ENCODE data around the gene COLEC11. TPM values are rescaled to one million over a fixed set of nuclear protein-coding genes. Genes with fewer than 3 reads are reported as not detected.
"Not testable (repeated sequence)": the region's sequence is repeated elsewhere in the genome, so short reads cannot be mapped to it uniquely, and the experiment has no call there.

The COLEC11 gene
- total RNA-seq, 2 experiments from 2014 or later: 0.23 to 0.32 TPM

DNA sequence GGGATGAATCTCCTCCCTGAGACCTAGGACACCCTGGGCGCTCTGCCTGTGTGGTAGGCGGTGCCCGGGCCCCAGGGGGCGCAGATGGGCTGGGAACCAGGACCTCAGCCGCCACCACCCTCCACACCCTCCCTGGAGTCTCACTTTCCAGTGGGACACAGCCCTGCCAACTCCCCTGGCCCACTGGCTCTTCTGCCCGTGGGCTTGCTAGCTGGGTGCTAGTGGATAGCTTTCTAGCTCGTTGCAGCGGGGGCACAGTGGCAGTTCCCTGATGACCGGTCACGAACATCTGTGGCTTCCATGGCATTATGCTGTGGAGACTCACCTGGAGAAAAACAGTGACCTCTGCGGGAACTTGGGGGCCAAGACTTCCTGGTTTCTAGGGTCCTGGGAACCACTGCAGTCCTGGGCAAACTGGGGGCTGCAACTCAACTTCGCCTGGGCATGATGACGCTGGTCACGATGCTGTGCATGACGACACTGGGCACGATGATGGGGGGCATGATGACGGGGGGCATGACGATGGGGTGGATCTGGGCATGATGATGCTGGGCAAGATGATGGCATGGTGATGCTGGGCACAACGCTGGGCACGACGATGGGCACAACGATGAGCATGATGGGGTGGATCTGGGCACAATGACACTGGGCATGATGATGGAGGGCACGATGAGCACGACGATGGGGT is 32.0 kb downstream of the COLEC11 start:
- Mint-ChIP-seq H3K4me3 (no peak overlapping the region), H3K27ac (no peak overlapping the region), H3K27me3 (peaks cover 5% of the 10 kb centered on the region), H3K4me1 (no peaks in the 10 kb centered on the region), H3K9me3 (ENCODE audit: low read depth) (no peaks in the 10 kb centered on the region), H3K36me3 (no peaks in the 10 kb centered on the region)
- peak; percentile 19 for DNase-seq
- CTCF ChIA-PET: no interaction called here
- ATAC-seq: no peak

DNA sequence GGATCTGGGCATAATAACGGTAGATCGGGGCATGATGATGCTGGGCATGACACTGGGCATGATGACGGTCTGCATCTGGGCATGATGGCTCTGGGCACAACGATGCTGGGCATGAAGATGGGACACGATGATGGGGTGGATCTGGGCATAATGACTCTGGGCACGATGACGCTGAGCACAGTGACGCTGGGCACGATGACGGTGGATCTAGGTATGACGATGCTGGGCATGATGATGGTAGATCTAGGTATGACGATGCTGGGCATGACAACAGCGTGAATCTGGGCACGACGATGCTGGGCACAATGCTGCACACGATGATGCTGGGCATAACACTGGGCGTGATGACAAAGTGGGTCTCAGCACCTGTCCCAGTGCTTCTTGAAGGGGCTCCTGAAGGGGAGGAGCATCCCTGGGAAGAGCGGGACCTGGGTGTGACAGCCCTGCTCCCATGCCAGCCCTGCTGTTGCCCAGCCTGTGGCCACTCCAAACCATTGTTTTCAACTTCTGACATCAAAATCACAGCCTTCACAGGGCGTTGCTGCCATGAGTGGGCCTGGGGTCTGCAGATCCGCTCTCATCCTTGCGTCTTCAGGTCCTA is 32.7 kb downstream of the COLEC11 start:
- CTCF ChIA-PET: no interaction called here
- ATAC-seq: no peak

GRCh38 chr2:3628241-3628679 is 33.3 kb downstream of the COLEC11 start:
- Mint-ChIP-seq H3K27me3 (peaks cover 5% of the 10 kb centered on the region), H3K36me3 (no peaks in the 10 kb centered on the region), H3K4me1 (no peaks in the 10 kb centered on the region), H3K9me3 (ENCODE audit: low read depth) (no peaks in the 10 kb centered on the region), H3K27ac (no peak overlapping the region), H3K4me3 (no peak overlapping the region)
- ATAC-seq (no peak), DNase-seq (peak; percentile 26)
- CTCF ChIA-PET: interaction anchor here (0.6 kb wide), 1 partner anchor 21 kb away, joined by 3 read pairs; no protein-coding TSS in a partner anchor

More for the DNA sequence above, 32.7 kb downstream of the COLEC11 start:
- H3K27me3 Mint-ChIP-seq: peaks cover 5% of the 10 kb centered on the region
- no peak overlapping the region for H3K27ac Mint-ChIP-seq
- H3K36me3 Mint-ChIP-seq: no peaks in the 10 kb centered on the region
- H3K4me3 Mint-ChIP-seq: no peak overlapping the region
- H3K4me1 Mint-ChIP-seq: no peaks in the 10 kb centered on the region
- H3K9me3 Mint-ChIP-seq (ENCODE audit: low read depth): no peaks in the 10 kb centered on the region
- peak; percentile 9 for DNase-seq

- Mint-ChIP-seq H3K27me3 (no peaks in the 10 kb centered on the region), H3K4me3 (no peak overlapping the region), H3K9me3 (ENCODE audit: low read depth) (no peaks in the 10 kb centered on the region), H3K27ac (no peak overlapping the region), H3K36me3 (no peaks in the 10 kb centered on the region), H3K4me1 (no peaks in the 10 kb centered on the region)
- DNase-seq (peak; percentile 31), ATAC-seq (no peak)
- CTCF ChIA-PET: interaction anchor here (0.6 kb wide), 1 partner anchor 21 kb away, joined by 3 read pairs; no protein-coding TSS in a partner anchor
Measured at GRCh38 chr2:3628800-3629199, 33.9 kb downstream of the COLEC11 start.

- H3K36me3 Mint-ChIP-seq: no peaks in the 10 kb centered on the region
- H3K27me3 Mint-ChIP-seq: no peaks in the 10 kb centered on the region
- H3K4me1 Mint-ChIP-seq: no peaks in the 10 kb centered on the region
- no peak overlapping the region for H3K4me3 Mint-ChIP-seq
- CTCF ChIA-PET: no interaction called here
- H3K9me3 Mint-ChIP-seq (ENCODE audit: low read depth): no peaks in the 10 kb centered on the region
- DNase-seq: peak; percentile 18
- ATAC-seq: no peak
- no peak overlapping the region for H3K27ac Mint-ChIP-seq
Measured at GRCh38 chr2:3630631-3631030, 35.7 kb downstream of the COLEC11 start.

- Mint-ChIP-seq H3K4me3 (no peak overlapping the region), H3K9me3 (ENCODE audit: low read depth) (no peaks in the 10 kb centered on the region), H3K4me1 (no peaks in the 10 kb centered on the region), H3K36me3 (no peaks in the 10 kb centered on the region), H3K27ac (no peak overlapping the region), H3K27me3 (no peaks in the 10 kb centered on the region)
- DNase-seq (peak; percentile 28), ATAC-seq (no peak)
- CTCF ChIA-PET: no interaction called here
Measured at GRCh38 chr2:3631161-3631850, 36.4 kb downstream of the COLEC11 start.

- Mint-ChIP-seq H3K27ac (no peak overlapping the region), H3K27me3 (no peaks in the 10 kb centered on the region), H3K9me3 (ENCODE audit: low read depth) (no peaks in the 10 kb centered on the region), H3K36me3 (no peaks in the 10 kb centered on the region), H3K4me1 (no peaks in the 10 kb centered on the region), H3K4me3 (no peak overlapping the region)
- CTCF ChIA-PET: no interaction called here
- no peak for ATAC-seq
- peak; percentile 33 for DNase-seq
Measured at GRCh38 chr2:3631851-3632659, 37.1 kb downstream of the COLEC11 start.

DNA sequence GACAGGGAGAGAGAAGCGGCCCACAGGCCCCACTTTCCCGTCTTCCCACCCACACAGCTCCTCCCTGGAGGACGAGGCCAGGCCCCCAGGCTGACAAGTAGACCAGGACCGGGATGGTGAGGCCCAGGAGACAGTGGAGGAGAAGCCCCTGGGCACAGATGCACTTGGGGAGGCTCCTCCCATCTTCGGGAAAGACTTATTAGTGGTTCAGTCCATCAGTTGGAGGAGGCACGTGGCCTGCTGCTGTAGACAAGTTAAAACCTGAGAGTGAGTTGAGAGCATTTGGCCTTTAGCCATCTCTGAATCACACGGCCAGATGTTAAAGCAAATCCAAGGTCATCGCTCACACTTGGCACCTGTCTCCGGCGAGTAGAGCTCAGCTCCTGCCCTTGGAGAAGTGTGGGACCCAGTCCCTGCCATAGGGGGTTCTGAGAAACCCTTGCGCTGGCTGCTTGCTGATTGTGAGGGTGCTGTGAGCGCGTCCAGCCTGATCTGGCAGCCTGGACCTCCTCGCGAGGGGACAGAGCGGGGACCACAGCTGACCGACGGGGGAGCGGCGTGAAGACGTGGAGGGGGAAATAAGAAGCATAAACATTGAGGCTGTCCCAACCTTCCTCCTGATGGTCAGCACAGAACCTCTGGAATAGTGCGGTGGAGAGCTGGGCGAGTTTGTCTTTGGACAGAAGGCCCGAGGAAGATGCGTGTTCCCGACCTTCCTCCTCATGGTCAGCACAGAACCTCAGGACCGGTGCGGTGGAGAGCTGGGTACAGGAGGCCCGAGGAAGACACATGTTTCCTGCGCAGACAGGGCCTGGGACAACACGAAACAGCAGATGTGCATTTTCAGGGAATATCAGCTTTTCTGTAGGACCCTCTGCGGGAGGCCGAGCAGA is 38.4 kb downstream of the COLEC11 start:
- DNase-seq: peak; percentile 38
- no peak overlapping the region for H3K4me3 Mint-ChIP-seq
- ATAC-seq: no peak
- no peaks in the 10 kb centered on the region for H3K36me3 Mint-ChIP-seq
- no peak overlapping the region for H3K27ac Mint-ChIP-seq
- CTCF ChIA-PET: no interaction called here
- H3K9me3 Mint-ChIP-seq (ENCODE audit: low read depth): no peaks in the 10 kb centered on the region
- H3K27me3 Mint-ChIP-seq: no peaks in the 10 kb centered on the region
- no peaks in the 10 kb centered on the region for H3K4me1 Mint-ChIP-seq

- ATAC-seq: no peak
- Mint-ChIP-seq H3K27me3 (no peaks in the 10 kb centered on the region), H3K4me1 (no peaks in the 10 kb centered on the region), H3K4me3 (no peak overlapping the region), H3K27ac (no peak overlapping the region), H3K9me3 (ENCODE audit: low read depth) (no peaks in the 10 kb centered on the region), H3K36me3 (no peaks in the 10 kb centered on the region)
- CTCF ChIA-PET: no interaction called here
- peak; percentile 38 for DNase-seq
Measured at GRCh38 chr2:3633982-3634595, 39.2 kb downstream of the COLEC11 start.

GRCh38 chr2:3634596-3635121 is 39.7 kb downstream of the COLEC11 start:
- H3K4me3 Mint-ChIP-seq: no peak overlapping the region
- peak; percentile 34 for DNase-seq
- H3K36me3 Mint-ChIP-seq: no peaks in the 10 kb centered on the region
- no peaks in the 10 kb centered on the region for H3K4me1 Mint-ChIP-seq
- ATAC-seq: no peak
- CTCF ChIA-PET: no interaction called here
- no peaks in the 10 kb centered on the region for H3K27me3 Mint-ChIP-seq
- no peaks in the 10 kb centered on the region for H3K9me3 Mint-ChIP-seq (ENCODE audit: low read depth)
- H3K27ac Mint-ChIP-seq: no peak overlapping the region

DNA sequence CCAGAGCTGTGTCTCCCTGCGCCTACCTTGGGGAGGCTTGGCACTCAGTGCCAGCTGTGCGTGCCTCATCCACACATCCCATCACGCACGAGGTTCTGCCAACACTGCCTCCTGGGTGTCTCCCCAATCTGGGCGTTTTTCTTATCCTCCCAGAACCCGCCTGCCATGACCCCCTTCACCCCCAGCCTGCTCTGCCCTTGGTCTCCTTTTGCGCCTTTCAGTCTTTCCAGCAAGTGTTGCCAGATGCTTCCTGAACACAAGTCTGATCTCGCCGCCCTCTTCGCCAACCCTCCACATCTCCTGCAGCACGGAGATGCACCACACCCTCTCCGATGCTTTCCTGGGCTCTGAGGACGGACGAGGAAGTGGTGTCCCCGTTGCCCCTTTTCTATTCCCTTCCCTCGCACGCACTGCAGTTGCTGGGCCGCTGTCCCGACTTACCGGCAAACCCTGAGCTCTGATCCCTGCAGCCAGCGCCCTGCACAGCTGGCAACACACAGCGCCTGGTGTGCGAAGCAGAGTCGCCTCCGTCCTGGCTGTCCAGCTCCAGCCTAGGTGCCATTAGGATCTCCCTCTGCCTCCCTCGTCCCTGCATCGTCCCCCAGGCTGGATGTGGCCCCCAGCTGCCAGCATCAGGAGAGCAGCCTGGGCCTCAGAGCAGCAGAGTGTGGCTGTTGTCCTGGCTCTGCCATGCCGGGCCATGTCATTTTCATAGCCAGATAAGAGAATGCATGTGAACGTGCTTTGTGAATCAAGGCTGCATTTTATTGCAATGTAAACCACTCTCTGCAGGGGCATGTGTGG is 40.5 kb downstream of the COLEC11 start:
- Mint-ChIP-seq H3K27ac (no peak overlapping the region), H3K4me3 (no peak overlapping the region), H3K27me3 (no peaks in the 10 kb centered on the region), H3K9me3 (ENCODE audit: low read depth) (no peaks in the 10 kb centered on the region), H3K4me1 (no peaks in the 10 kb centered on the region), H3K36me3 (no peaks in the 10 kb centered on the region)
- ATAC-seq: no peak
- DNase-seq: peak; percentile 36
- CTCF ChIA-PET: no interaction called here

- CTCF ChIA-PET; H3K27ac Mint-ChIP-seq; ATAC-seq; H3K4me1 Mint-ChIP-seq; H3K36me3 Mint-ChIP-seq; H3K27me3 Mint-ChIP-seq; H3K9me3 Mint-ChIP-seq (ENCODE audit: low read depth); H3K4me3 Mint-ChIP-seq: not testable (repeated sequence)
- peak; percentile 11 for DNase-seq
Measured at GRCh38 chr2:3635975-3636327, 41.0 kb downstream of the COLEC11 start.

Measured in activated CD8-positive, alpha-beta memory T cell treated with anti-CD3 and anti-CD28 coated beads, Interleukin-2, amount 10 ng/mL, durations not matched to agents 7 days and 5 days (primary cell).